Inflammatory macrophage (primary cell): ENCODE measurements around the gene S1PR5.
"Not testable (repeated sequence)": the region's sequence is repeated elsewhere in the genome, so short reads cannot be mapped to it uniquely, and the experiment has no call there.

Experiments
- DNase-seq, 2 donors: peaks; one replicate each; pipeline ENCODE4 v3.0.0-alpha.2; 2020 to 2022
- total RNA-seq, 18 experiments: gene quantifications; one replicate each; lab custom pipeline; 2026; ENCODE audit warnings: mixed read lengths in 6 of 18, inconsistent platforms in 2 of 18; lab: John Stamatoyannopoulos, UW

The S1PR5 gene
- 0 to 0.16 (median 0) reads per million in 18 experiments for total RNA-seq

GRCh38 chr19:10517361-10517759 lies at the start of gene S1PR5:
Gene S1PR5, minus strand, starts transcription at chr19:10517447. Its CDS starts 2,436 bp downstream, at chr19:10515011.
- no peak for DNase-seq

- peak; percentile 38 to 48 for DNase-seq
Measured at GRCh38 chr19:10566658-10567410, 49.6 kb upstream of the S1PR5 start.

- peak in 1 of 2 donors; percentile 8 for DNase-seq
Measured at GRCh38 chr19:10566408-10566657, 49.1 kb upstream of the S1PR5 start.

- DNase-seq, result peak; percentile 99
Measured at GRCh38 chr19:10565567-10566407, 48.5 kb upstream of the S1PR5 start, which contains the start of gene KRI1. Gene KRI1, minus strand, starts transcription at chr19:10566010. Its CDS starts 11 bp downstream, at chr19:10565999.

- DNase-seq, result peak; percentile 29 to 31
Measured at GRCh38 chr19:10565028-10565566, 47.9 kb upstream of the S1PR5 start.

GRCh38 chr19:10562609-10563008 lies 45.4 kb upstream of the S1PR5 start:
- no peak for DNase-seq

GRCh38 chr19:10560154-10560553 lies 42.9 kb upstream of the S1PR5 start:
- no peak for DNase-seq

- no peak for DNase-seq
Measured at GRCh38 chr19:10557603-10558197, 40.5 kb upstream of the S1PR5 start.

GRCh38 chr19:10555610-10555973 lies 38.3 kb upstream of the S1PR5 start:
- peak in 1 of 2 donors; percentile 35 for DNase-seq

- DNase-seq, result no peak
Measured at GRCh38 chr19:10554760-10555609, 37.7 kb upstream of the S1PR5 start.

GRCh38 chr19:10553943-10554381 lies 36.7 kb upstream of the S1PR5 start:
- no peak for DNase-seq

GRCh38 chr19:10553087-10553667 lies 35.9 kb upstream of the S1PR5 start:
- DNase-seq, result no peak

GRCh38 chr19:10552510-10553053 lies 35.3 kb upstream of the S1PR5 start:
- DNase-seq, result no peak

GRCh38 chr19:10551698-10552301 lies 34.6 kb upstream of the S1PR5 start:
- peak; percentile 22 to 46 for DNase-seq

GRCh38 chr19:10551006-10551405 lies 33.8 kb upstream of the S1PR5 start:
- not testable (repeated sequence) for DNase-seq

GRCh38 chr19:10550336-10550735 lies 33.1 kb upstream of the S1PR5 start:
- no peak for DNase-seq

- DNase-seq, result no peak
Measured at GRCh38 chr19:10549733-10550132, 32.5 kb upstream of the S1PR5 start.

- DNase-seq, result no peak
Measured at GRCh38 chr19:10548746-10549276, 31.6 kb upstream of the S1PR5 start.

- no peak for DNase-seq
Measured at GRCh38 chr19:10546817-10547216, 29.6 kb upstream of the S1PR5 start.

GRCh38 chr19:10544753-10545251 lies 27.6 kb upstream of the S1PR5 start:
- DNase-seq, result no peak
